Measurements from ENCODE around the gene SIL1. TPM values are rescaled to one million over a fixed set of nuclear protein-coding genes. Genes with fewer than 3 reads are reported as not detected.
"Not testable (repeated sequence)": the region's sequence is repeated elsewhere in the genome, so short reads cannot be mapped to it uniquely, and the experiment has no call there.

Gene SIL1
- polyA plus RNA-seq, 3 donors, result 52.1 to 59.7 (median 52.6) TPM

DNA sequence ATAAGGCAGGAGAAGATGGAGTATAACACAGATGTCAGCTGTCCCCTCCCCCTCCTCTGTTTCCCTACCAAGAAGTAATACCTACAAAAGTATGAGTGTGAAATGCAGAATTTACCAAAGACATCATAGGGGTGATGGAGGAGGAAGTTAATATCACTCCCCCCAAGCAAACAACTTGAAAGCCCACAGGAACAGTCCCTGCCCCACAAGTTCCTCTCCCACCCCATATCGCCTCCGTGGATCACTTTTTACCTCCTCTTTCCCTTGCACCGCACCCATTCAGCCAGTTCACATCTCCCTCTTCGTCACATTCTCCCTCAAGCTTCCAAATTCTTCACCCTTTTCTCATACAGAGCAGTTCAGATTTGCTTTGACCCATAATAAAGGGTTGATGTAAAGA, 7.0 kb upstream of the SIL1 start:
- no peak for DNase-seq (ENCODE audit: low read depth in 3 of 3, low spot score in 2 of 3)

- DNase-seq (ENCODE audit: low read depth in 3 of 3, low spot score in 2 of 3), result no peak
Observed at GRCh38 chr5:139204196-139204595, 6.0 kb upstream of the SIL1 start.

- DNase-seq (ENCODE audit: low read depth in 3 of 3, low spot score in 2 of 3), result no peak
Observed at GRCh38 chr5:139199321-139199720, 1.2 kb upstream of the SIL1 start.

GRCh38 chr5:139196296-139196956, 1.7 kb downstream of the SIL1 start:
- no peak for DNase-seq (ENCODE audit: low read depth in 3 of 3, low spot score in 2 of 3)

- DNase-seq (ENCODE audit: low read depth in 3 of 3, low spot score in 2 of 3), result no peak
Observed at GRCh38 chr5:139194486-139194885, 3.7 kb downstream of the SIL1 start.

- no peak for DNase-seq (ENCODE audit: low read depth in 3 of 3, low spot score in 2 of 3)
Observed at GRCh38 chr5:139193928-139194327, 4.2 kb downstream of the SIL1 start.

DNA sequence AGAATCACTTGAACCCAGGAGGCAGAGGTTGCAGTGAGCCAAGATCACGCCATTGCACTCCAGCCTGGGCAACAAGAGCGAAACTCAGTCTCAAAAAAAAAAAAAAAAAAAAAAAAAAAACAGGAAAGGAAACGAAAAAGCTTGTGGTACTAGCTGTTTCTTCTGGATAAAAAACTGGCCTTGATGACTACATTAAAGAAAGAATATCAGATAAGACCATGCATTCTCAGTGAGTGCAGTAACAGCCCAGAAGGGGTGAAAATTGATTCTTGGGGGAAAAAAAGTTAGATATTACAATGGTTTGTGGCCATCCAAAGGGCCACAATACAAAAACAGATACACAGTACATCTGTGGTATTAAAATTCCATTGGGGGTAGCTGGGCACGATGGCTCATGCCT, 5.3 kb downstream of the SIL1 start:
- DNase-seq (ENCODE audit: low read depth in 3 of 3, low spot score in 2 of 3), result not testable (repeated sequence)

DNA sequence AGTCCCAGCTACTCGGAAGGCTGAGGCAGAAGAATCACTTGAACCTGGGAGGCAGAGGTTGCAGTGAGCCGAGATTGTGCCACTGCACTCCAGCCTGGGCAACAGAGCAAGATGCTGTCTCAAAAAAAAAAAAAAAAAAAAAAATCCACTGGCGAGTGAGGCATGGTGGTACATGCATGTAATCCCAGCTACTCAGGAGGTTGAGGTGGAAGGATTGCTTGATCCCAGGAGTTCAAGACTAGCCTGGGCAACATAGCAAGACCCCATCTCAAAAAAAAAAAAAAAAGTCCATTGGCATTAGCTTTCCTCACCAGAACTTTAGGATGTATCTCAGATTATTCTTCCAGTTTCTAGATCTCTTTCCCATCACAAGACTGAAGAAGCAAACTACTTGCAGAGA, 6.2 kb downstream of the SIL1 start:
- DNase-seq (ENCODE audit: low read depth in 3 of 3, low spot score in 2 of 3), result not testable (repeated sequence)

DNA sequence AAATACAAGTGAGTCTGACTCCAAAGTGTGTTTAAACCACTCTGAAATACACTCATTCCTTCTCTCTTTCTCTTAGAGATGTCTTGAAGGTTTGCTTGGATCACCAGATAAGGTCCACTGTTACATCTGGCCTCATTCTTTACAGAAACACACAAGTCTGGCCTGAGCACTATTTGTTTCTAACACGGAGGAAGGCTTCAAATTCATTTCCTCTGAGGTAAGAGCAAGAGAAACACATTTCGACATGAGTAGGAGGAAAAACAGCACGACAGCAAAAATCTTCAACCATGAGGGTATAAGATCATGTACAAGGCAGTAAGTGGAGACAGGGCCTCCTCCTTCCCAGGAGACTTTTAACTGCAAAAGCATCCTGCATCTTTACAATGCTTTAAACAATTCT, 8.0 kb downstream of the SIL1 start:
- DNase-seq (ENCODE audit: low read depth in 3 of 3, low spot score in 2 of 3), result no peak

DNA sequence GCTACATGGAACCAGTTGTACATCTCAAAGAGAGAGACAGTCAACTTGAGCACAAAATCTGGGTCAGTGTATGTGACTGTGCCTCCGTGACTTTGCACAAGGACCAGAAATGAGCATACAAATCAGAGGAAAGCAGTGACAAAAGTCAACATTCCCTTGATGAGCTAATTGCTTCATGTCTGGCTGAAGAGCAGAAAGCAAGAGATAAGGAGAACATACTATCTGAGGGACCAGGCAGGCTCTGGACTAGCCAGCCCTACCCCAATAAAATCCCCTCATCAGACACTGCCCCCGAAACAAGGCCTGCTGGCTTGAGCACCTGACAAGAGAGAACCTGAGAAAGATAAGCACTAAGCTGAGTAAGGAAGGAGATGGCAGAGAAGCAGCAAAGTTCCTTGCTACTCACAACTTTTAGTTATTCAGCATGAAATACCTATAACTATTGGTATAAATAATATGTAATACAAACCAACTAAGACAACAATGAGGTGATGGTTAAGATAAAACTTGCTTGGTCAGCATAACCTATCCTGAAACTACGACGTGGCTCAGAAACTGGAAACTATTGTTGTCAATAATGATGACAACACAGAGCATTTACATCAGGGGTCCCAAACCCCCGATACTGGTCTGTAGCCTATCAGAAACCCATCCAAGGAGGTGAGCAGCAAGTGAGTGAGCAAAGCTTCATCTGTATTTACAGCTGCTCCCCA, 9.5 kb downstream of the SIL1 start:
- no peak for DNase-seq (ENCODE audit: low read depth in 3 of 3, low spot score in 2 of 3)

DNA sequence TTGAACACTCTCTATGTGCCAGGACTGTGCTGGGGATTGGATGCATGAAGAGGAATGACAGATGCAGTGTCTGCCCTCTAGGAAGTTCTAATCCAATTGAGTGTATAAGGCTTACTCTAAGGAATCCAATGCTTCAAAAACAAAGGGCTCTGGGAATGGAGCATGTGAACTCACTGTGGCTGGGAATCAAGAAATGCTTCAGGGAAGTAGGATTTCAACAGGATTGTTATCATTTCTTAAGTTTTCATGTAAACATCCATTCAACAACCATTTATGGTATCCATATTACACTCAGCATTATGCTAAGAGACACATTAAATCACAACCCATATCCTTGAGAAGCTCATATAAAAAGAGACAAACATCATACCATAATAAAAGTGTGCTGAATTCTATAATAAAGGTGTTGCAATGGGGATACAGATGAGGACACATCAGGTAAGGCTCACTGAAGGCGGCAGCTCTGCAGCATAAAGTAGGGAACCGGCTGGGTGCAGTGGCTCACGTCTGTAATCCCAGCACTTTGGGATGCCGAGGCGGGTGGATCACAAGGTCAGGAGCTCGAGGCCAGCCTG, 11.3 kb downstream of the SIL1 start:
- DNase-seq (ENCODE audit: low read depth in 3 of 3, low spot score in 2 of 3), result no peak

DNA sequence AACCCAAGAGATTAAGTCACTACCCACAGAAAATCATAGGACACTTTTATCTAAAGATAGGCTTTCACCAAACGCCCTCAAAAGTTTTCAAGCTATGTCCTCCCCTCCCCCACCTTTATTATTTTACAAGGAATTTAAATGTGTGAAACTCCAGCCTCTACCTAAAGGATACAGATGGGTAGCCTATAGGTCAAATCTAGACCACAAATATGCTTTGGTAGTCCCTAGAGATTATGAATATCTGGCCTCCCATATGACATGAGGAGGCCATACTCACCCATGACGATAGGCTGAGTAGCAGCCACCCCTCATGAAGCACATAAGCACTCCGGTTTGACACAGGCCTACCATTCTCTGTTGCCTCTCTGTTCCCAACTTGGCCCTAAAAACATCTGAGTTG, 11.9 kb downstream of the SIL1 start:
- no peak for DNase-seq (ENCODE audit: low read depth in 3 of 3, low spot score in 2 of 3)

GRCh38 chr5:139185589-139185988, 12.6 kb downstream of the SIL1 start:
- DNase-seq (ENCODE audit: low read depth in 3 of 3, low spot score in 2 of 3), result no peak

DNA sequence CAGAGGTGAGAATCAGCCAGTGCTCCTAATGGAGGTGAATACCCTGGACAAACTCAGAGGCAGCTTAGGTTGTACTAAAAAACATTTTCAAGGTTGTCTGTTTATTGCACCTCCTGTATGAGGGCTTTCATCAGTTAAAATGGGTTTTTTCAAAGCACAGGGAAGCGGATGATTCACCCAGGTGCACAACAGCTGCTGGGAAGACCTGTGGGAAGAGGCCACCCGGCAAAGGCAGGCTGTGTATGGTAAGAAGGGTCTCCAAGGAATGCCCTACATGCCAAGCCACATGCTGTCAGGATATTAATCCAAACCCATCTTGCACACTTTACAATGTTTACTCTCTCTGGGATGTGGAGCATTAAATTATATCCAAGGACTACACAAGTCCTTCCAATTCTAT, 14.7 kb downstream of the SIL1 start:
- DNase-seq (ENCODE audit: low read depth in 3 of 3, low spot score in 2 of 3), result no peak

GRCh38 chr5:139182528-139183296, 15.5 kb downstream of the SIL1 start:
- DNase-seq (ENCODE audit: low read depth in 3 of 3, low spot score in 2 of 3), result no peak

DNA sequence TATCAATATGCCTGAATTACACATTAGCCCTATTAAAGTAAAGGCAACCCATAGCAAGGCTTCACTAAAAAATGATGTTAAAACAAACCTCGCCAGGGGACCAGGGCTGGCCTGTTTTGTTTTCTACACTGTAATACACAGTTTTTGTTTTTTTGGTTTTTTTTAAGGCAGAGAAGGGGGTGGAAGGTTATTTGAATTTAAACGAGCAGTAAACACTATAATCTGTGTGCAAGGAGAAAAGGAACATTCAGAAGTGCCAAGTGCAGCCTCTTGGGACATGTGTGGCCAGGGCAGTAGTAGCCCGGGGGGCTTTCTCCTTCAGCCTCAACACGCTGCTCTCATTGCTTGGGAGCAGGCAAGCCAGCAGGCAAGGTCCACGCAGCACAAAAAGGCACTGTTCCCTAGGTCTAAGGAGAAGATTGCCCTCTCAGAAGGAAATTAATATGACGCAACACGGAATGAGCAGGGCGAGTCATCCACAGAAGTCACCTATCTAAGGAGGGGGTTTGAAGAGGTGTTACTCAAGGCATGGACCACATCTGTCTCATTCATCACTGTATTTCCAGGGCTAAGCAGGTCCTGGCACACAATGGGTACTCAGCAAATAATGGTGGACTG, 16.2 kb downstream of the SIL1 start:
- no peak for DNase-seq (ENCODE audit: low read depth in 3 of 3, low spot score in 2 of 3)

GRCh38 chr5:139181322-139181730, 16.8 kb downstream of the SIL1 start:
- DNase-seq (ENCODE audit: low read depth in 3 of 3, low spot score in 2 of 3), result no peak

DNA sequence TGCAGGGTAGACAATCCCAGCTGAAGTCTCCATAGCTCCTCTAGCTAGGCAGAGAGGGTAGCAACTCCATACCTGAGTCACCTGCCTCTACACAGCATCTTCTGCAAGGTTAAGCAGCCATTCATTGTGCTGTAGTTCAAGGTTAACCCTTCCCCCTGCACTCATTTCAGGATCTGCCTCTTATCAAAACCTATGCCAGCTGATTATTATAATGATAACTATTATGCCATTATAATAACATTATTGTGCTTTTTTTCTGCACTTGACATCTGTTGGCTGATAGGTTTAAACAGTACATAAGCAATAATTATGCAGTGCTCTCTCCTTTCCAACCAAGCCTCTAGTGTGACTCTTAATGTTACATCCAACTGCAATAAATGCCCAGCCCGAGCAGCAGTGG, 17.3 kb downstream of the SIL1 start:
- DNase-seq (ENCODE audit: low read depth in 3 of 3, low spot score in 2 of 3), result no peak

- DNase-seq (ENCODE audit: low read depth in 3 of 3, low spot score in 2 of 3), result not testable (repeated sequence)
Observed at GRCh38 chr5:139179778-139180513, 18.2 kb downstream of the SIL1 start.

DNA sequence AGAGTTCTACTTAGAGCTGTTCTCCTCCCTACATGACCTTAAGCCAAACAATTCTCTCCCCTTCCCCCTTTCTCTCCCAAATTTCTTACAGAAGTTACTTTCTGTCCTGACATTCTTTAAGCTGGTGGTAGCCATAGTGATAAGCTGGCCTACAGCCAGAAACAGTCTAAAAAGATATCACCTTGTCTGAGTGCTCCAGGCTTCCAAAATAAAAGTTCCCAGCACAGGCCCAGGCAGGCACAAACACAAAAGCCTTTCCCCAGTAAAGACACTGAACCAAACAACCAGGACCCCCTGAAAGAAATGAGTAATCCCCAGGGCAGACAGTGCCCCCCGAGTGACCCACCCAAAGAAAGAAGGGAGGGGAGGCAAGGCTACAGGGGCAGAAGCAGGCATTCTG, 19.2 kb downstream of the SIL1 start:
- peak; percentile 70 to 77 (median 73) for DNase-seq (ENCODE audit: low read depth in 3 of 3, low spot score in 2 of 3)
